Smooth muscle cell (in vitro differentiated cells): ENCODE data around the gene RSBN1. TPM values are rescaled to one million over a fixed set of nuclear protein-coding genes. Genes with fewer than 3 reads are reported as not detected.

Experiments used
- DNase-seq: peaks from one replicate; lab custom pipeline; 2025; ENCODE audit not compliant: unreplicated experiment; lab: John Stamatoyannopoulos, UW
- H2AFZ ChIP-seq: fragments of 200-600 bp; sonication (generic); 2 replicates; pipeline ENCODE4 v1.6.0; 2016; ENCODE audit warnings: antibody characterized with exemption, low read depth, mild to moderate bottlenecking
- H3F3A ChIP-seq: fragments of 200-600 bp; sonication (generic); 2 replicates; pipeline ENCODE4 v1.6.0; 2017; ENCODE audit warnings: antibody characterized with exemption, low read depth
- H3K27ac ChIP-seq: fragments of 200-600 bp; sonication (generic); 2 replicates; pipeline ENCODE4 v1.5.1; 2016; ENCODE audit warnings: low read depth, mild to moderate bottlenecking
- H3K27me3 ChIP-seq: fragments of 200-600 bp; sonication (generic); 2 replicates; pipeline ENCODE4 v1.6.1; 2016; ENCODE audit warnings: low read depth, mild to moderate bottlenecking
- H3K36me3 ChIP-seq: fragments of 200-600 bp; sonication (generic); 2 replicates; pipeline ENCODE4 v1.5.1; 2016; ENCODE audit warnings: low read depth
- H3K4me1 ChIP-seq: fragments of 200-600 bp; sonication (generic); 2 replicates; pipeline ENCODE4 v1.5.1; 2016; ENCODE audit warnings: low read depth
- H3K4me2 ChIP-seq: fragments of 200-600 bp; sonication (generic); 2 replicates; pipeline ENCODE4 v1.6.0; 2016; ENCODE audit warnings: mild to moderate bottlenecking
- H3K4me3 ChIP-seq: fragments of 200-600 bp; sonication (generic); 2 replicates; pipeline ENCODE4 v1.5.1; 2016; ENCODE audit warnings: mild to moderate bottlenecking
- H3K79me2 ChIP-seq: fragments of 200-600 bp; sonication (generic); 2 replicates; pipeline ENCODE4 v1.6.0; 2016; ENCODE audit warnings: low read depth, mild to moderate bottlenecking
- H3K9ac ChIP-seq: fragments of 200-600 bp; sonication (generic); 2 replicates; pipeline ENCODE4 v1.6.0; 2016; ENCODE audit warnings: low read depth
- H3K9me3 ChIP-seq: fragments of 200-600 bp; sonication (generic); replicated peaks from 2 replicates; pipeline ENCODE4 v1.5.1; 2016; ENCODE audit warnings: low read depth
- H4K20me1 ChIP-seq: fragments of 200-600 bp; sonication (generic); 2 replicates; pipeline ENCODE4 v1.6.0; 2016; ENCODE audit warnings: low read depth
- whole genome bisulfite sequencing: methylation state at CpG from one replicate; pipeline ENCODE4 v1.1.7; 2016; ENCODE audit warnings: low lambda C conversion rate; 5-methylcytosine and 5-hydroxymethylcytosine counted together
- polyA plus RNA-seq: library from polyadenylated mRNA; unstranded; fragments of >200 nt; fragmentation: Nextera tagmentation; extraction: Ambion mirVana; gene quantifications from 2 replicates; pipeline ENCODE4 v1.2.1, GENCODE V29; 2016
- total RNA-seq: library from RNA; depleted of rRNA; stranded (reverse); fragments of >200 nt; gene quantifications from 2 replicates; pipeline ENCODE4 v1.2.3, GENCODE V29; 2014
- TF ChIP-seq, protein P1 (sequence below): fragments of 200-600 bp; sonication (generic); IDR thresholded peaks from 2 replicates; pipeline ENCODE4 v1.5.1; 2017; ENCODE audit warnings: borderline replicate concordance, mild to moderate bottlenecking, antibody characterized with exemption; ENCODE audit not compliant: insufficient read depth, poor library complexity, severe bottlenecking

Gene RSBN1
- total and polyA plus RNA-seq, 2 experiments from 2014 or later = 9.0 to 18.3 TPM

DNA sequence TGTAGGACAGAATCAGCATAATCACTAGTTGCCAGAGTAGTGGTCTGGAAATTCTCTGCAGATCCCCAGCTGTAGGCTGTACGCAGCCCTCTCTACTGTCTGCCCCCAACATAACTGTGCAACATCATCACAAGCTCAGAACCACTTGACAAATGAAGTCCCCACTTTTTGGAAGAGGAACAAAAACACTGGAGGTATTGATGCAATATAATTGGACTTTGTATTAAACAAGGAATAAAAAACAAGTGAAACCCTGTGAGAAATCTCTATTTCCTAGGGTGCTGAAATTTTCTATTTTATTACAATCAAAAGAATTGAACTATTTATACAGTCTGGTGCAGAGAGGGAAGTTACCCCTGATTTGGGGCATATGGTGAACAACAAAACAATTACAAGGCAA lies 68.2 kb downstream of the RSBN1 start:
- peaks cover 8% of the 10 kb centered on the region for H3K4me1 ChIP-seq
- H3K9me3 ChIP-seq = no peaks in the 10 kb centered on the region
- no peak overlapping the region for H3K27ac ChIP-seq
- no peak overlapping the region for H2AFZ ChIP-seq
- no peak overlapping the region for H3K4me2 ChIP-seq
- H3K36me3 ChIP-seq = no peaks in the 10 kb centered on the region
- no peak overlapping the region for H3K4me3 ChIP-seq
- TF ChIP-seq, protein P1, sequence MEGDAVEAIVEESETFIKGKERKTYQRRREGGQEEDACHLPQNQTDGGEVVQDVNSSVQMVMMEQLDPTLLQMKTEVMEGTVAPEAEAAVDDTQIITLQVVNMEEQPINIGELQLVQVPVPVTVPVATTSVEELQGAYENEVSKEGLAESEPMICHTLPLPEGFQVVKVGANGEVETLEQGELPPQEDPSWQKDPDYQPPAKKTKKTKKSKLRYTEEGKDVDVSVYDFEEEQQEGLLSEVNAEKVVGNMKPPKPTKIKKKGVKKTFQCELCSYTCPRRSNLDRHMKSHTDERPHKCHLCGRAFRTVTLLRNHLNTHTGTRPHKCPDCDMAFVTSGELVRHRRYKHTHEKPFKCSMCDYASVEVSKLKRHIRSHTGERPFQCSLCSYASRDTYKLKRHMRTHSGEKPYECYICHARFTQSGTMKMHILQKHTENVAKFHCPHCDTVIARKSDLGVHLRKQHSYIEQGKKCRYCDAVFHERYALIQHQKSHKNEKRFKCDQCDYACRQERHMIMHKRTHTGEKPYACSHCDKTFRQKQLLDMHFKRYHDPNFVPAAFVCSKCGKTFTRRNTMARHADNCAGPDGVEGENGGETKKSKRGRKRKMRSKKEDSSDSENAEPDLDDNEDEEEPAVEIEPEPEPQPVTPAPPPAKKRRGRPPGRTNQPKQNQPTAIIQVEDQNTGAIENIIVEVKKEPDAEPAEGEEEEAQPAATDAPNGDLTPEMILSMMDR = no peak
- peaks cover 10% of the 10 kb centered on the region for H4K20me1 ChIP-seq
- no peak overlapping the region for H3K9ac ChIP-seq
- H3F3A ChIP-seq = peaks cover 5% of the 10 kb centered on the region
- H3K27me3 ChIP-seq = no peaks in the 10 kb centered on the region
- 50% methylated on average over 1 of the region's 1 CpG for WGBS
- H3K79me2 ChIP-seq = peaks cover 14% of the 10 kb centered on the region
- no peak for DNase-seq

DNA sequence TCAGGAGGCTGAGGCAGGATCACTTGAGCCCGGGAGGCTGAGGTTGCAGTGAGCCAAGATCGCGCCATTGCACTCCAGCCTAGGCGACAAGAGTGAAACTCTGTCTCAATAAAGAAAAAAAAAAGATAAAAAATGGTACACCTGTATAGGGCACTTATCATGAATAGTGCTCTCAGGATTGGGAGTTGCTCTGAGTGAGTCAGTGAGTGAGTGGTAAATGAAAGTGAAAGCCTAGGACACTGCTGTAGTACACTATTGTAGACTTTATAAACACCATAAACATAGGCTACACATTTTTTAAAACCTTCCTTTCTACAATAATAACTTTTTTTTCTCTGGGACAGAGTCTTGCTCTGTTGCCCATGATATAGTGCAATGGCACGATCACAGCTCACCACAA lies 69.8 kb downstream of the RSBN1 start:
- H4K20me1 ChIP-seq = peaks cover 10% of the 10 kb centered on the region
- H2AFZ ChIP-seq = no peak overlapping the region
- peaks cover 5% of the 10 kb centered on the region for H3K4me1 ChIP-seq
- no peak overlapping the region for H3K4me2 ChIP-seq
- no peak overlapping the region for H3K27ac ChIP-seq
- H3K9ac ChIP-seq = no peak overlapping the region
- H3K9me3 ChIP-seq = no peaks in the 10 kb centered on the region
- no peak for DNase-seq
- no peaks in the 10 kb centered on the region for H3K36me3 ChIP-seq
- TF ChIP-seq, protein P1 = no peak
- H3F3A ChIP-seq = peaks cover under 1% of the 10 kb centered on the region
- peaks cover 14% of the 10 kb centered on the region for H3K79me2 ChIP-seq
- WGBS = 97% methylated on average over 5 of the region's 5 CpGs
- no peak overlapping the region for H3K4me3 ChIP-seq
- H3K27me3 ChIP-seq = no peaks in the 10 kb centered on the region

DNA sequence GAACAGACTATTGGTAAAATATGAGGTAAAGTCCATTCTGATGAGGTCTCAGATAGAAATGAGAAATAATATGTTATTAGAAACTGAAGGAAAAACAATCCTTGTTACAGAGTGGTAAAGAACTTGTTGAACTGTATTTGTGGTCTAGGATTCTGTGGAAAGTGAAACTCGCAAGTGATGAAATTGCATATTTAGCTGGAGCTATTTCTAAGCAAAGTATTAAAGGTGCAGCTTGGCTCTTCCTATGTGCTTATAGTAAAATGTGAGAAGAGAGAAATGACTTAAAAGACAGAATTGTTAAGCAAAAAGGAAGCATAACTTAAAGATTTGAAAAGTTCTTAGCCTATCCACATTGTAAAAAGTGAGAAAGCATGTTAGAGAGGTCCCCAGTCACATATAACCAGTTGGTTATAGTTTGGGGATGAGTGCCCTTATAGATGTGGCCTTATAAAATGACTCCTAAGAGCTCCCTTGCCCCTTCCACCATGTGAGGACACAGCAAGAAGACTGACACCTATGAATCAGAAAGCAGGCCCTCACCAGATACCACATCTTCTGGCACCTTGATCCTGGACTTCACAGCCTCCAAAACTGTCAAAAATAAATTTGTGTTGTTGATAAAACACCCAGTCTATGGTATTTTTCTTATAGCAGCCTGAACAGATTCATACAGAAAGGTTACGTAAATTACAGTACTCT lies 77.8 kb downstream of the RSBN1 start:
- H4K20me1 ChIP-seq = no peaks in the 10 kb centered on the region
- H3K9me3 ChIP-seq = no peaks in the 10 kb centered on the region
- no peaks in the 10 kb centered on the region for H3F3A ChIP-seq
- no peak overlapping the region for H3K9ac ChIP-seq
- H2AFZ ChIP-seq = no peak overlapping the region
- no peaks in the 10 kb centered on the region for H3K27me3 ChIP-seq
- H3K4me3 ChIP-seq = no peak overlapping the region
- no peak overlapping the region for H3K4me2 ChIP-seq
- no peaks in the 10 kb centered on the region for H3K4me1 ChIP-seq
- 98% methylated on average over 2 of the region's 2 CpGs for WGBS
- no peak overlapping the region for H3K27ac ChIP-seq
- DNase-seq = no peak
- TF ChIP-seq, protein P1 = no peak
- peaks cover 12% of the 10 kb centered on the region for H3K36me3 ChIP-seq
- H3K79me2 ChIP-seq = no peaks in the 10 kb centered on the region

DNA sequence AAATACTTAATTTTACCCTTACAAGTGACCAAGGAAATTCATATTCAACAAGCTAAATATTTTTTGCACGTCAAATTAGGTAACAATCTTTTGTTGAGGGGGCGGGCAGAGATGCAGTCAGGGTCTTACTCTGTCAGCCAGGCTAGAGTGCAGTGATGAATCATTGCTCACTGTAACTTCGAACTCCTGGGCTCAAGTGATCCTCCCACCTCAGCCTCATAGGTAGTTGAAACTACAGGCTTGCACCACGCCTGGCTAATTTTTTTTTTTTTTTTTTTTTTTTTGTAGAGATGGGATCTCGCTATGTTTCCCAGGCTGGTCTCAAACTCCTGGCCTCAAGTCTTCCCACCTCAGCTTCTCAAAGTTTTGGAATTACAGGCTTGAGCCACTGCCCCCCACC lies 79.5 kb downstream of the RSBN1 start:
- no peaks in the 10 kb centered on the region for H3K4me1 ChIP-seq
- no peaks in the 10 kb centered on the region for H3K27me3 ChIP-seq
- H3K79me2 ChIP-seq = no peaks in the 10 kb centered on the region
- TF ChIP-seq, protein P1 = no peak
- no peaks in the 10 kb centered on the region for H3K9me3 ChIP-seq
- no peaks in the 10 kb centered on the region for H4K20me1 ChIP-seq
- H3K4me3 ChIP-seq = no peak overlapping the region
- WGBS = 89% methylated on average over 5 of the region's 5 CpGs
- H3K4me2 ChIP-seq = no peak overlapping the region
- no peak overlapping the region for H3K9ac ChIP-seq
- no peak overlapping the region for H3K27ac ChIP-seq
- H3F3A ChIP-seq = no peaks in the 10 kb centered on the region
- H3K36me3 ChIP-seq = peaks cover 18% of the 10 kb centered on the region
- H2AFZ ChIP-seq = no peak overlapping the region
- no peak for DNase-seq
